ENCODE data around the gene IL1RAPL1.

Gene IL1RAPL1

DNA sequence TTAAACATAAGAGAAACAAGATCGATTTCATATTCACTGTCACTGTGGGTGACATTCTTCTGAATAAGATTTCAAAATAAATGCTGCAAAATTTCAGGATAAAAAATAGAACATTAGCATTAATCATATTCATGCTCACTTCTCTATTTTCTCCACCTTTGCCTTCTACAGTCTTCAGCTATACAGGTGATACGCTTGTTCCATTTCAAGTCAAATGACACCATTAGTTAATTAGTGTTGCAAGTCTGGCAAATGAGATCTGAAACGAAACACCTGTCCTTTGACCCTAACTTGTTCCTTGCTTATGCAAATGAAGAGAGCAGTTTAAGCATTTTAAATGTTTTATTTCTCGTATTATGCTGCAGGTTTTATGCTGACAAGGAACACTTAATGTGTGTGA is 960.6 kb downstream of the IL1RAPL1 start:
- no peak for DNase-seq

DNA sequence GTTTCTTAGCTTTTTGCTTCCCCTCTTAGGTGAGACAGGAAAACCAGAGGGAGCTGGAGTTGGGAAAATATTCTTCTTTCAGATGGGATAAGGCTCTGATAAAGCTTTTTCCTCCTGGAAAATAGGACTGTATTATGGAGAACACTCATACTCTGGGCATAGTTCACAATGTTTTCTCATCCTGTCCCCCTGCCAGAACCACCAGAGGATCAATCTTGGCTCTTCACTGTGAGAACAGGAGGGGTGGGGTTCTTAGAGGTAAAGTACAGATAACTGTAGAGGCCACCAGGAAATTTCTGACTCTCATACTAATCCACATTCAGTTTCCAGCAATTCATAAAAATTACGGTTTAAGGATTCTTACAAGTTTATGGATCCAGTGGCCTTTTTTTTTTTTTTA is 966.3 kb downstream of the IL1RAPL1 start:
- no peak for DNase-seq

DNA sequence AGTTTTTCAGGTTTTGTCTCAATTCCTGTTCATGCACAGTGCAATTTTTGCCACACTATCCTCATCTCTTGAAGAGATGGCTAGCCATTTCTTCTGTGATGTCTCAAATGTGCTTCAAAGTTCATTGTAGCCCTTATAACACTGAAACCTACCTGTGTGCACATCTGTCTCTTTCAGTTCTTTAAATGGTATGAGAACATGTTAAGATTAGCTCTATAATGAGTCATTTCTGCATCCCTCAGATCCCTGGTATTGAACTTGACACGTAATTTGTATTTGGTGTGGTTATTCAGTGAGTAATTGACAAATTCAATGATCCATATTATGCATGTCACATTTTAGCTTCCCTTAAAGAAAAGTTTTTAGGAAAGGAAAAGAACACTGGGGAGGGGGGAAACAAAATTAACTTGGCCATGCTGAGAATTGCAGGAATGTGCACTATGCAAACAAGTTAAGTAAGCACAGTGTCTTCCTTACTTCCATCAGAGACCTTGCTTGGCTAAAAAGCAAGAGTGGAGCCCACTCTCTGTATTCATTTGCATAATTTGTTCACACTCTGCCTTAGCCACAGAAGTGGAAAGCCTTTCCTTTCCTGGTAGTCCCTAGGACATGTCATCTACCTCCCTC is 968.3 kb downstream of the IL1RAPL1 start:
- no peak for DNase-seq

DNA sequence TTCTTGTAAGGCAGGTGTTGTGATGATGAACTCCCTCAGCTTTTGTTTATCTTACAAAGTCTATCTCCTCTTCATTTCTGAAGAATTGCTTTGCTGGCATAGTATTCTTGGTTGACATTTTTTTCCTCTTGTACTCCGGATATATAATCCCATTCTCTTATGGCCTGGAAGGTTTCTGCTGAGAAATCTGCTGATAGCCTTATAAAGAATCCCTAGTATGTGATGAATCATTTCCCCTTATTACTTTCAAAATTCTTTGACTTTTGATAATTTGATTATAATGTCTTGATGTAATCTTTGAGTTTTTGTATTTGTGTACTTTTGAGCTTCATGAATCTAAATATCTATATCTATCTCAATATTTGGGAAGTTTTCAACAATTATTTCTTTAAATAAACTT is 972.8 kb downstream of the IL1RAPL1 start:
- DNase-seq, result no peak

DNA sequence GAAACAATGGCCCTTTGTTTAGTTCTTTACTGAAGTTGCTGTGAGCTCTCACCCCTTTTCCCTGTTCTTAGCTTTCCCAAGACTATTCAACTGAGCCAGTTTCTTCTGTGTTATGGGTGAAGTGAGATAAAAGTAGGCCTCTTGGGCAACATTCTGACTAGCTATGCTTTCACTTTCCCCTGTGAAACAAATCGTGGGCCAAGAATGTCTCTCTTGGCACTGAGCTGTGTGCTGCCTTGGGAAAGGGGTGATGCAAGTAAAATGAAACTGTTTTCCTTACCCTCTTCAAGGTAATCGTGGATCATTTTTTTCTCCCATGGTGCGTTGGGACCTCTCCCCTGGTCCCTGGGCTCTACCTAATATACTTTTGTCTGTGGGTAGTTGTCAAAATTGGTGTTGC is 974.2 kb downstream of the IL1RAPL1 start:
- DNase-seq, result no peak

DNA sequence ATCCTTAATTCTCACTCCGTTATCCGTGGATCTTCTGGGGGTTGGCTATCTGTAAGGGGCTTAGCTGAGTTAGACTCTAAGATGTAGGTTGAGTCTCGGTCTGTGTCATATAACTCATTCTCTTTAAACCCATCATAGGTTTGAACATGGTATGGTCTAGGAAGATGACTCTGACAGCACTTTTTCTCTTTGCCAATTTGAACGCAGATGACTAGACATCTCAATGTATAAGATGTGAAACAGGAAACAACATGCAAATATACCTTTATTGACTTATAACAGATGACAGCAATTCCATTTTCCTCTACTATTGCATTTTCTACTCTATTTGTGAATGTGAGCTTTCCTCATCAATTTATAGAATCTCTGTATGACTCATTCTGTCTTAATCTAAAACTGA is 993.3 kb downstream of the IL1RAPL1 start:
- no peak for DNase-seq

DNA sequence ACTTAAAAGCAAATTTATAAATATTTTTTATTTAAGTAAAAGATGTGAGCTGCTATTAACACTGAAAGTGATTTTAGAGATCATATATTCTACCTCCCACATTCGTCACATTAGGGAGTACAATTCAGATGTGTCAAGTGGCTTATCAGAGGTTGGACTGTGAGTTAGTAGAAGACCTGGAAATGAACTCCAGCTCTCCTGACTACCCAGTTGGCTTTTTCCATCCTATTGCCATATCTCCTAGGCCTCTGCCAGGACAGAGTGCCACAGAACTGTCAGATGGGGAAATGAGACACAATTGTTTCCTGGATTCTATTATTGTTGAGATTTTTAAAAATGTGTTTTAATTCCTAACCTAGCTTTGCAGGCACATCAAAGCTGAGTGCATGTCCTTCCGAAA is 994.0 kb downstream of the IL1RAPL1 start:
- DNase-seq, result no peak

DNA sequence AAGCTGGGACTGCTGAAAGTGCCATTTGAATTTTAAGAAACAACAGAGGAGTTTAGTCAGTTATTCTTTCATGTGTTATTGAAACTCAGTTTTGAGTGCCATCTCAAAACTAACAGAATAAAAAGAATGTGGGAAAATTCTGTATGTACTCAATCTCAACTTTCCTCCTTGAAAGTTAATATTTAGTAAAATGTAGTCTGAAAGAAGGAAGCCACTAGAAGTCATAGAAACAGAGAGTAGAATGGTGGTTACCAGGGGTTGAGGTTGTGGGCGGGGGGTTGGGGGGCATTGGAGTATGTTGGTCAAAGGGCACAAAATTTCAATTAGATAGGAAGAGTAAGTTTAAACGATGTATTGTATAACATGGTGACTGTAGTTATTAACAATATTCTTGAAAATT is 999.9 kb downstream of the IL1RAPL1 start:
- no peak for DNase-seq

DNA sequence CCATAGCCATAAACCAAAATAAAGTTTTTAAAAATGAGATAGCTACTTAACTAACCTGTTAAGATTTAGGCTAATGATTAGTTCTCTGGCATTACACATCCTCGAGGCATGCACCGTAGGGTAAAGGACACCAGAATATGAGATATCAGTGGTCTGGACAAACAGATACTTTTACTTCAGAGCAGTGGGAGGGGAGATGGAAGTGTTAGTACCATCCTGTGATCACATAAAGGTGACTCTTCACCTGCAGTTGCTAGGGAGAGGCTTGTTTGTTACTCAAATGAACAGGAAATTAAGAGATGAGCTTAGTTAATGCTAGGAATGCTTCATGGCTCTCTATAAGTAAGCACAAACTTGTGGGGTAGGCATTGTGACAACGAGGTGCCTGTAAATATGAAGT is 1003.7 kb downstream of the IL1RAPL1 start:
- DNase-seq, result no peak

DNA sequence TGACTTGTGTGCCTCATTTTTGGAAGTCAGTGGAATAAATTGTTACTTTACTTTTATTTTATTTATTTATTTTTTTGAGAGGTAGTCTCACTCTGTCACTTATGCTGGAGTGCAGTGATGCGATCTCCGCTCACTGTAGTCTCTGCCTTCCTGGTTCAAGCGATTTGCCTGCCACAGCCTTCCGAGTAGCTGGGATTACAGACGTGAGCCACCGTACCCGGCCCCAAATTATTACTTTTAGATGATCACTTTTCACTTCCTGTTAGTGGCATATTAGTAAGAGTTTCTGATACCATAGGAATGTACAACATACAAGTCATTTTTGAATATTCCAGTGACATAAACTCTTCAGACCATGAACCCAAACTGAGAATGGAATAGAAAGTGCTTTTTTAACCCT is 1017.1 kb downstream of the IL1RAPL1 start:
- DNase-seq, result no peak

DNA sequence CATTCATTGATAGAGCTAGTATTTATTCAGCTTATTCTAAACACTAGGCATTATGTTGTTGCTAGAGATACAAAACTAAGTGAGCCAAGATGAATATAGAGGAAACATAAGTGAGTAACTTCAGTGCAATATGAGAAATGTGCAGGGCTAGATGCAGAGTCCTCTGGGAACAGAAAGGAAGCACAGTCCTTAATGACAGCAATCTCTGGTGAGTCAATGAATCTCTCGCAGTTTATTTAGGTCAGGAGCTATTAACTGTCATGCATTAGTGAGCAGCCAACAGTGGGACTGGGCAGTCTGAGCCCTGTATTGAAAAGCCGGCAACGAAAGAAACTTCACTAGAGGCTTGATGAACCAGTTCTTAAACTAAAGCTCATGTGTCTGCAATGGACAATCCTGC is 1030.0 kb downstream of the IL1RAPL1 start:
- no peak for DNase-seq

DNA sequence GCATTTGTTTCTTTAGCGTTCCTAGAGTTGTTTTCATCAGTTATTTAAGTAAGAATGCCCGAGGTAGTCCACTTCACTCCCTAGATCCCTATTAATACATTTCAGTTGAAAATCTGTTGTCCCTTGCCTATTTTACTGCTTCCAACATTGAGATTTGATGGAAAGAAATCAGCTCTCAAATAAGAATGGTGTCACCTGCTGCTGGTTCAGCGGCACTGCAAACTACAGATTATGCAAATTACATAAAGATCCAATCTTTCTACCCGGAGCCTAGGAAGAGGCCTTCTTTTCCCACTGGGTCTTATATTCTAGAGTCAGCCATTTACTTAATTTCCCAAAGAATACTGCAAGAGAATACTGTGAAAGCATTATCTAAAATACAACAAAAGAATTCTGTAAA is 1030.5 kb downstream of the IL1RAPL1 start:
- DNase-seq, result no peak

DNA sequence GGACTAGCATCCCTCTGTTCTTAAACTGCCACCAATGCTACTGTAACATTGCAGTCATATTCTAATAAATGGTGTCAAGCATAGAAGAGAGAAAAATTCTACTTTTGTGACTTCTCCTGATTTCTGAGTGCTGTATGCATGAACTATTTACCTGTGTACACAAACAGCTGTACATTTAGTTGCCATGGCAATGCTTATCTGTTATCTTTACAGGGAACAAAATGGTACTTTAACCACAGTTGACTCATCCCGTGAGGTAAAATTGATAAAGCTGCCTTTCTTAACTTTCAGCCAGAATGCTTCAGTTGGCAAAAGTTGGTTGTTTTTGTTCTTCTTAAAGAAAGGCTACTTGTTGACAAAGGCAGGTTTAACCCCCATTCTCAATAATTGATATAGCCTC is 1040.6 kb downstream of the IL1RAPL1 start:
- DNase-seq, result no peak

DNA sequence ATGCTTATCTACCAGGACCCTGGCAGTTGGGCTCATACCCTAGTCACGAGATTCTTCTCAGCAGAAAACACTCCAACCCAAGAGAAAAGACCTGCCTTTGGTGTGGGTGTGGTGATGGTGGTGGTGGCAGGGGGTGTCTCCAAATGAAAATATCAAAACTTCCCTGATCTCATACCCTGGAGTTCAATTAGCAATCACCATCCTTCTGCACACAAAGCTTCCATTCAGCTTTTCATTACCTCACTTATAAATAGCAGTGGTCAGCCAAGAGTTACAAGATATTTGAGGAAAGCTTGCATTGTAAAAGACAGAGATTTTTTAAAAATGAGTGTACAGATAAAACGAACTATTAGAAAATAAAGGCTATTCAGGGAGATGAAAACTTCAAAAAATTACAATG is 1047.3 kb downstream of the IL1RAPL1 start:
- no peak for DNase-seq

DNA sequence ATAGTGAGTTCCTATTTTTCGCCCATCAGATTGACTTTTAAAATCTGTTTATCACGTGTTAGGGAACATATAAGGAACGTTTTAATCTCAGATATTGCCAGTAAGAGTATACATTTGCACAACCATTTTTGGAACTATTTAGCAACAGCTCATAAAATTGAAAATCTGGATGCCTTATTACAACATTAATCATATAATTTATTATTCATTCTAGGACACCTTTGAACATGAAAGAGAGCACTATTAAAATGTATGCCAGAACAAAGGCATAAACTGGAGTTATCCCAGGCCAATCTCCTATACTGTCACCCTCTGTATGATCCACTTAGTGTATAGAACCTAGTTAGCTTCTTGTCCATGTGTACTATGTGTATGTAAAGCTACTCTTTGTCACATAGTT is 1049.1 kb downstream of the IL1RAPL1 start:
- no peak for DNase-seq

DNA sequence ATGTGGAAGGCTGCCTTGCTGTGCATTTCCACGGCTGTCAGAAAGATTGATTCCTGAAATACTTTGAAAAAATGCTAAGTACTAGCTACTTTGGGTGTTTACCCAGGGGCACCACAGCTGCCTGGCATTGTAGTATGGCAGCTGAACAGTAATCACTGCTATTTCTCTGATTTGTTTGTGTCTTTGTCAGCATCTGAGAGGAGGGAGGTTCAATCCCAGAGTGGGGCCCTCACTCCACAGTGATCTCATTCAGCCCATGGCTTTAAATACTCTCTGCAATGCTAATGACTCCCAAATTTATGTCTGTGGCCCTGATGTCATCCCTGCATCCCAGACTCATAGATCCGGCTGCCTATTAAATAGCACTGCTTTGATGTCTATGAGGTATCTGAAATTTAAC is 1052.9 kb downstream of the IL1RAPL1 start:
- no peak for DNase-seq

DNA sequence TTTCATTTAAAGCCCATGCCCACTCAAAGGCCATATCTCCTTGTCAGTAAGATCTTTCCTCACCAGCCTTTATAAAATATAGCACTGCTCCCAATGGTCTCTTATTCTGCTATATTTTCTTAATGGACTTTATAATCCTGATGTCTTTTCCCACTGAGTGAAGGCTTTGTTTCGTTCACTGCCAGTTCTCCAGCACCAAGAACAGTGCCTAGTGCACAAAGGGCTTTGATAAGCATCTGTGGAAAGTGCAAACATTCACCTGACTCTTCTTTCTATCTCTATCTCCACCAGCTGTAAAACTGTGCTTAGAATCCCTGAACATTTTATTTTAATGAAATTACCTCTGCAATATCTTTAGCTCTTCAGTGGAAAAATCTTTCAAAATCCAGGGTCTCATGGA is 1054.2 kb downstream of the IL1RAPL1 start:
- DNase-seq, result no peak

DNA sequence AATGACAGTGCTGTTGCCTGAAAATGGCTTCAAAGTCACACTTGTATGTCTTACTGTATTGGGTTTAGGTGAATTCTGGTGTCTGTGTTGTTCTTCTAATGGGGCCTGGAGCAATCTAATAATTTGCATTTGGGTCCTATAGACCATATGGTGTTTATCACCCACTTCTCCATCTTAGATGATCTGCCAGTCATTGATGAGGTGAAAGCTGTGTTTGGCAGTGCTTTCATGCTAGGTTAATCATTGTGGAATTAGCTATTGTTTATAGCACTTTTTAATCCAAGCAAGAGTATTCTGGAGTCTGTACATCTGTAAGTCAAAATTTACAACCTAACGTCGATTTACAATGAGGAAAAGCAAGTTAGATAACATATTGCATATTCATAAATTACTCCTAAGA is 1055.9 kb downstream of the IL1RAPL1 start:
- no peak for DNase-seq

DNA sequence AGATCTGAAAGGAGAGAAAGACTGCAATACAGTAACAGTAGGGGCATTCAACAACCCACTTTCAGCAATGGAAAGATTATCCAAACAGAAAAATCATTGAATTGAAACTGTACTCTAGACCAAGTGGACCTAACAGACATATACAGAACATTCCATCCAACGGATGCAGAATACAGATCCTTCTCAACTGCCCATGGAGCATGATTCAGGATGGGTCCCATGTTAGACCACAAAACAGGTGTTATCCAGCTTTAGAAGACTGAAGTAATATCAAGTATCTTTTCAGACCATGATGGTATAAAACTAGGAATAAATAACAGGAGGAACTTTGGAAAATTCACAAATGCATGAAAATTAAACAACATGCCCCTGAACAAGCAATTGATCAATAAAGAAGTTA is 1060.9 kb downstream of the IL1RAPL1 start:
- DNase-seq, result no peak

DNA sequence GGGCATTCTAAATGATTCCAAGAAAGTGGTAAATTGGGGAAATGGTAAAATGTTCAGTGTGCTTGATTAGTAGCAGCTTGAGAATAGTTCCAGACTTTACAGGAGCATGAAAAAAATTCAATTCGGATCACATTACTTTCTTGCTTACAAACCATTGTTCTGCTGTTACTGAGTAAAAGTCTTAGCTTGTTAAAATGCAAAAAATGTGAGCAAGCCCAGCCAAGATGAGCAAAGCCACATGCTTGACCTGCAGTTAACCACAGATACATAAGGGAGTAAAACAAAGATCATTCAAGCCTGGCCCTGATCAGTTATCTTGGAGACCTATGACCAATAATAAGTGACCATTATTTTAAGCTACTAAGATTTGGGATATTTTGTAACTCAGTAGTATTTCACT is 1065.2 kb downstream of the IL1RAPL1 start:
- DNase-seq, result no peak

DNA sequence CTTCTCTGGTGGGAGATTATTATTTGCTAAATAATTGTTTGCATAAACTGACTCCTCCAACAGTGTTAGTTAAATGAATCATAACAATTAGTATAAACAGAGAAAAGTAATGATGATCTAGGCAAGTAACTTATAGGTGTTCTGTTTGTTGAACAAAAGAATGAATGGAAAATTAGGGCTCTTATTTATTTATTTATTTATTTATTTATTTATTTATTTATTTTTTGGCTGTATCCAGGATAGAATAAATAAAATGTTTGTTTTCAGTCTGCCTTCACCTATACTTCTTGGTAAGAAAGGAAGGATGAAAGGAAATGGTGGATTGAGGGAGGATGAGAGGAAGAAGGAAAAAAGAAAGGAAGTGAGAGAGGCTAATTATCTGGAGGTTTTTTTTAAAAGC is 1066.5 kb downstream of the IL1RAPL1 start:
- no peak for DNase-seq

DNA sequence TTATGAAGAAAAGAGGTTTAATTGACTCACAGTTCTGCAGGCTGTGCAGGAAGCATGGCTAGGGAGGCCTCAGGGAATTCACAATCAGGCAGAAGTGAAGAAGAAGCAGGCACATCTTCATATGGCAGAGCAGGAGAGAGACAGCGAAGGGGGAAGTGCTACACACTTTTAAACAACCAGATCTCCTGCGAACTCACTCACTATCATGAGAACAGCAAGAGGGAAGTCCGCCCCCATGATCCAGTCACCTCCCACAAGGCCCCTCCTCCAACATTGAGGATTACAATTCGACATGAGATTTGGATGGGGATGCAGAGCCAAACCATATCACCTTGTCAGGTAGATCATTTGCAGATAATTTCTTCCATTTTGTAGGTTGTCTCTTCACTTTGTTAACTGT is 1072.7 kb downstream of the IL1RAPL1 start:
- DNase-seq, result no peak

DNA sequence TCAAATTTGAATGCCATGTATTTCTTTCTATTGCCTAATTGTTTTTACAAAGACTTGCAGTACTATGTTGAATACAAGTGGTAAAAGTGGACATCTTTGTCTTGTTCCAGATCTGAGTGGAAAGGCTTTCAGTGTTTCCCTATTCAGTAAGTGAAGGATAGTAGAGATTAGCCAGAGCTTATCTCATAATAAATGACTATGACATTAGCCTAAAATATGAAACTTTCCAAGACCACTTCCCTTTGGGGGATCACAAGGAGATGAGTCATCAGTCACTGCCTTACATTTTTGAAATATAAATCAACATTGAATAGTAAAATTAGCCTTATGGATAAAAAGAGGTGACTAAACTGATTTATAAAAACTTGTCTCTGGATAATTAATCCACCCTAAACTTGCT is 1074.0 kb downstream of the IL1RAPL1 start:
- DNase-seq, result no peak

DNA sequence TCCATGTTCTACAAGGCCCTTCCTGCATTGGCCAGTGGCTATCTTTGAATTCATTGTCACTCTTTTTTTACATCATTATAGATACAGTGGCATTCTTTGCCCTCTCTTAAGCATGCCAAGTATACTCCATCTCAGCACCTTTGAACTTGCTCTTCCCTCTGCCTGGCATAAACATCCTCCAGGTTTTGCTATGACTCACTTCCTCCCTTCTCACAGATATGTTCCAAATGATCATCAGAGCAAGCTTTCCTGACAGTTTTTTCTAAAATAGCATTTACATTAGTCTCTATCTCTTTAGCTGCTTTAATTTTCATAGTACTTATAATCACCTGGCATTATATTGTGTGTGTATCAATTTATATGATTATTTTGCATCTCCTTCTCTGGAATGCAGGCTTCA is 1074.9 kb downstream of the IL1RAPL1 start:
- no peak for DNase-seq

DNA sequence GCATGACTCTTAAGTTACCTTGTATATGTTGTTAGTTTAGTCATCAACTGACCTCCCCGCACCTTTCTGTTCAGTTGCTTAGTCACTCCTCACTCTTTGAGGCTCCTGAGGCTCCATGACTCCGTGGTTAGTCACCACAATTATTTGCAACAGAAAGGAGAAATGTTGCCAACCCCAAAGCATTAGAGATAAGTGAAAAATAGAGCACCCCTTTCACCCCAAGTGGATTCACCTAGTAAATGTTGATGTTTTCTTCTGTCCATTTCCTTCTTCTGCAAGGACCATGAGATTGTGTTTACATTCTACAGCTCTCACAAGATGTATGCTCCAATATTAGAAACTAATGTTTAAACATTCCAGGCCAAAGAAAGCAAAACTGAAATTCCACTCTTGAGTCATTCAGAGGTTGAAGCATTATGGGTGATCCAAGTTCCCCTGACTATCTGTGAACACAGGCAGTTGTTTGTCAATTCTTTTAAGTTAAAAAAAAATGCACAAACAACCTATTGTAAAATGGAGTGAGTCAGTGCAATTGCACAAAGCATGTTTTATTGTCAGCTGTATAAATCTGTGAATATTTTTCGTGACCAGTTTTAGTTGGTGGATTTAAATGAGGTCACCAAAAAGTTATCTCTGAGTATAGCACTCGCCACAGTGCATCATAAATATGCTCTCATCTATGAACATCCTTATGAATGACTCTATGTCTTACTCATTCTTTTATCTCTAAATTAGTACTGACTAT is 1075.7 kb downstream of the IL1RAPL1 start:
- DNase-seq, result no peak
